Panc1 (cell line): ENCODE data around the gene MAGI3. TPM values are rescaled to one million over a fixed set of nuclear protein-coding genes. Genes with fewer than 3 reads are reported as not detected.

Experiments used
- ATAC-seq: fragments of 200-7000 bp; cut with Tn5 transposase; 2 replicates; pipeline ENCODE4 v1.9.1; 2020; ENCODE audit warnings: mild to moderate bottlenecking, moderate library complexity
- BruUV-seq: library from RNA; stranded (reverse); fragments of 400-500 nt; replicated peaks from 2 replicates; lab custom pipeline; 2021; lab: Mats Ljungman, UMichigan
- CTCF ChIA-PET: fragments of 300-600 bp; sonication (Branson Sonifier 250); formaldehyde crosslinking; loops from one replicate; lab custom pipeline; 2022; ENCODE audit warnings: antibody characterized with exemption; lab: Charles Lee
- POLR2A ChIA-PET: fragments of 300-600 bp; sonication (Branson Sonifier 250); formaldehyde crosslinking; loops from one replicate; lab custom pipeline; 2022; ENCODE audit warnings: antibody characterized with exemption; lab: Charles Lee
- DNase-seq: peaks from one replicate; pipeline ENCODE4 v3.0.0-alpha.2; 2010; ENCODE audit warnings: low read depth, low spot score
- H3K27ac ChIP-seq: 2 replicates; pipeline ENCODE4 v1.5.1; 2011; ENCODE audit warnings: mild to moderate bottlenecking, low read length, inconsistent platforms
- H3K27me3 ChIP-seq: fragments of 200-500 bp; sonication (Bioruptor generic); 2 replicates; pipeline ENCODE4 v1.6.0; 2014; ENCODE audit warnings: low read length, inconsistent platforms; ENCODE audit not compliant: control insufficient read depth, insufficient read depth
- H3K36me3 ChIP-seq: fragments of 200-500 bp; sonication (Bioruptor generic); 2 replicates; pipeline ENCODE4 v1.5.1; 2014; ENCODE audit warnings: inconsistent platforms, mild to moderate bottlenecking, low read length, moderate library complexity; ENCODE audit not compliant: control insufficient read depth, insufficient read depth
- H3K4me1 ChIP-seq: 2 replicates; pipeline ENCODE4 v1.5.1; 2011; ENCODE audit warnings: inconsistent platforms, mild to moderate bottlenecking, low read length, moderate library complexity; ENCODE audit not compliant: control insufficient read depth, insufficient read depth
- H3K4me3 ChIP-seq, 2 experiments: 2 replicates each; pipeline ENCODE4 v1.5.1; 2011 to 2012; ENCODE audit warnings: low read depth in 2 of 2, low read length in 2 of 2, mild to moderate bottlenecking in 2 of 2, inconsistent platforms in 1 of 2, moderate library complexity in 1 of 2
- H3K9me3 ChIP-seq: fragments of 200-500 bp; sonication (Bioruptor generic); 2 replicates; pipeline ENCODE4 v1.5.1; 2014; ENCODE audit warnings: low read depth, mild to moderate bottlenecking, inconsistent platforms, low read length, moderate library complexity; ENCODE audit not compliant: control insufficient read depth, insufficient read depth
- CTCF ChIP-seq: fragments of 450-650 bp; IDR thresholded peaks from 2 replicates; pipeline ENCODE4 v1.5.1; 2017; ENCODE audit warnings: mild to moderate bottlenecking
- POLR2AphosphoS5 ChIP-seq: IDR thresholded peaks from 2 replicates; pipeline ENCODE4 v1.6.1; 2012; ENCODE audit warnings: mild to moderate bottlenecking, low read depth, low read length, moderate library complexity
- REST ChIP-seq, 2 experiments: IDR thresholded peaks; 2 replicates each; pipeline ENCODE4 v1.6.1; 2011 to 2012; ENCODE audit warnings: low read depth in 2 of 2, control low read depth in 1 of 2, low read length in 1 of 2, mild to moderate bottlenecking in 1 of 2, moderate library complexity in 1 of 2; ENCODE audit not compliant: insufficient read depth in 1 of 2
- SIN3A ChIP-seq: IDR thresholded peaks from 2 replicates; pipeline ENCODE4 v1.6.1; 2012; ENCODE audit warnings: low read depth, mild to moderate bottlenecking, low read length, moderate library complexity, borderline replicate concordance; ENCODE audit not compliant: insufficient read depth
- TCF7L2 ChIP-seq: IDR thresholded peaks from 2 replicates; pipeline ENCODE4 v1.6.1; 2011; ENCODE audit warnings: mild to moderate bottlenecking, low read depth, low read length, inconsistent platforms
- in situ Hi-C: cut with HindIII; loops from 2 replicates; pipeline ENCODE4 v1.10.0; 2016; ENCODE audit warnings: low sequenced_read_pairs, low pct_unique_long_range_greater_than_20kb
- intact Hi-C: fragments of 100-400 bp; cut with micrococcal nuclease; formaldehyde crosslinking; loops from one replicate; pipeline ENCODE4 v1.10.0; 2022; ENCODE audit not compliant: unreplicated experiment
- total RNA-seq: library from RNA; stranded (reverse); gene quantifications from one replicate; pipeline ENCODE4 v1.2.1, GENCODE V29; 2021; ENCODE audit not compliant: unreplicated experiment

MAGI3 gene
- total RNA-seq, 1 experiment from 2014 or later, result 10.9 TPM

DNA sequence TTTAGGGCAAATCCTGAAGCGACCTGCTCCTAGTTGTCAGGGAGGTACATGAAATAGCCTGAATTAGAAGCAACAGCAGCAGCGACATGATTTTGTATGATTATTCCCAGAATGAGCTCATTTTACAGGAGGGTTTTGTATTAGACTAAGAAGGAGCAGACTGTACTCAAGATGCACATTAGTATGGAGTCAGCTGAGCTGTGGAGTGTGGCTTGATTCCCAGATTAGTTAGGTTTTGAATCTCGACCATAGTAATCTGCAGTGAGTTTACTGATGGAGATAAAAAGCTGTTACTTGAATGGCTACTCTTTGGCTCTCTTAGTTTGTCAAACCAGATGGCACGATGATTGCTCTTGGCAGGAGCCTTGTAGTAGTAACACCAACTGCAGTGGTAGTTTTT is 225.8 kb downstream of the MAGI3 start:
- no peaks in the 10 kb centered on the region; the same call in 1 of the 2 replicates for H3K36me3 ChIP-seq
- DNase-seq (no peak), ATAC-seq (no peak)
- H3K27ac ChIP-seq, result no peak overlapping the region
- CTCF ChIA-PET, result interaction anchor here (0.6 kb wide), 1 partner anchor 220 kb away, joined by 4 read pairs; no protein-coding TSS in a partner anchor
- H3K4me3 ChIP-seq, result no peak overlapping the region
- H3K9me3 ChIP-seq, result no peaks in the 10 kb centered on the region
- POLR2A ChIA-PET, result no interaction called here
- no peaks in the 10 kb centered on the region for H3K27me3 ChIP-seq
- TF ChIP-seq TCF7L2, result no peak
- no peak for TF ChIP-seq SIN3A
- no peak for TF ChIP-seq POLR2AphosphoS5
- no peak for TF ChIP-seq CTCF
- no peak for TF ChIP-seq REST (IDR thresholded peaks at IDR 0.05; ENCODE audit: insufficient read depth in 1 of 2, low read depth in 2 of 2, low read length in 1 of 2)
- BruUV-seq, result no TSS peak
- intact Hi-C loops, result no loop called here
- no peaks in the 10 kb centered on the region for H3K4me1 ChIP-seq
- in situ Hi-C loops, result no loop called here

- no peak for DNase-seq
- TF ChIP-seq POLR2AphosphoS5 (no peak), REST (IDR thresholded peaks at IDR 0.05; ENCODE audit: insufficient read depth in 1 of 2, low read depth in 2 of 2, low read length in 1 of 2) (no peak), SIN3A (no peak), CTCF (no peak), TCF7L2 (no peak)
- Histone ChIP-seq H3K27ac (no peak overlapping the region), H3K4me1 (no peaks in the 10 kb centered on the region), H3K4me3 (no peak overlapping the region), H3K36me3 (no peaks in the 10 kb centered on the region; the same call in 1 of the 2 replicates), H3K27me3 (no peaks in the 10 kb centered on the region), H3K9me3 (no peaks in the 10 kb centered on the region)
- no TSS peak for BruUV-seq
- POLR2A ChIA-PET, result no interaction called here
- in situ Hi-C loops, result no loop called here
- ATAC-seq, result no peak
- CTCF ChIA-PET, result no interaction called here
- intact Hi-C loops, result no loop called here
Measured at GRCh38 chr1:113617438-113618141, 227.3 kb downstream of the MAGI3 start.
